Testis (tissue), 2 donors: ENCODE results near the gene LUZP2.

Source experiments
- POLR2A ChIP-seq: fragments of 450-650 bp; IDR thresholded peaks from one replicate; pipeline ENCODE4 v1.6.1; 2017; ENCODE audit warnings: antibody characterized with exemption, mild to moderate bottlenecking, moderate library complexity
- TF ChIP-seq, protein P1 (sequence below), 3 experiments: fragments of 450-650 bp in 2 of 3; fragments of 200-600 bp in 1 of 3; sonication (generic) in 1 of 3; IDR thresholded peaks; one replicate each; pipeline ENCODE4 v1.5.1; 2016 to 2019; ENCODE audit warnings: antibody characterized with exemption in 3 of 3, mild to moderate bottlenecking in 2 of 3, moderate library complexity in 1 of 3

DNA sequence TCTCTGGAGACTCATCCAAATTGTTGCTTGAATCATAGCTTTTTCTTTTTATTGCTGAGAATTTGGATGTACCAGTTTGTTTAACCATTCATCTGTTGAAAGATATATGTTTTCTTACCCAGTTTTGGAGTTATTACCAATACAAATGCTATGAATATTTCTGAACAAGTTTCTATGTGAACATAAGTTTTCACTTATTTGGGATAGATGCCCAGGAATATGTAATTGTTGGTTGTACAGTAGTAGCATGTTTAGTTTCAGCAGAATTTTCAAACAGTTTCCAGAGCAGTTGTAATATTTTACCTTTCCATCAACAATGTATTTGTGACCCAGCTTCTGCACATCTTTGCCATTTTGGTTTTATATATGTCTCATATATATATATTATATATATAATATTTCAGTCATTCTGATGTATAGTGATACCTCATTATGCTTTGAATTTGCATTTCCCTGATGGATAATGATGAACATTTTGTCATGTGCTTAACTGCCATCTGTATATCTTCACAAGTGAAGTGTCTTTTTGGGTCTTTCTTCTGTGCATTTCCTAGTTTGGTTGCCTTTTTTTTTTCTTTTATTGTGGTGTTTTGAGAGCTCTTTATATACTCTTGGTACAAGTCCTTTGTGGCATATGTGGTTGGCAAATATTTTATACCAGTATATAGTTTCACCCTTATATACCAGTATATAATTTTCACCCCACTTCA lies 118.8 kb downstream of the LUZP2 start:
- TF ChIP-seq, protein P1, sequence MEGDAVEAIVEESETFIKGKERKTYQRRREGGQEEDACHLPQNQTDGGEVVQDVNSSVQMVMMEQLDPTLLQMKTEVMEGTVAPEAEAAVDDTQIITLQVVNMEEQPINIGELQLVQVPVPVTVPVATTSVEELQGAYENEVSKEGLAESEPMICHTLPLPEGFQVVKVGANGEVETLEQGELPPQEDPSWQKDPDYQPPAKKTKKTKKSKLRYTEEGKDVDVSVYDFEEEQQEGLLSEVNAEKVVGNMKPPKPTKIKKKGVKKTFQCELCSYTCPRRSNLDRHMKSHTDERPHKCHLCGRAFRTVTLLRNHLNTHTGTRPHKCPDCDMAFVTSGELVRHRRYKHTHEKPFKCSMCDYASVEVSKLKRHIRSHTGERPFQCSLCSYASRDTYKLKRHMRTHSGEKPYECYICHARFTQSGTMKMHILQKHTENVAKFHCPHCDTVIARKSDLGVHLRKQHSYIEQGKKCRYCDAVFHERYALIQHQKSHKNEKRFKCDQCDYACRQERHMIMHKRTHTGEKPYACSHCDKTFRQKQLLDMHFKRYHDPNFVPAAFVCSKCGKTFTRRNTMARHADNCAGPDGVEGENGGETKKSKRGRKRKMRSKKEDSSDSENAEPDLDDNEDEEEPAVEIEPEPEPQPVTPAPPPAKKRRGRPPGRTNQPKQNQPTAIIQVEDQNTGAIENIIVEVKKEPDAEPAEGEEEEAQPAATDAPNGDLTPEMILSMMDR (IDR thresholded peaks at IDR 0.05): no peak
- no peak for TF ChIP-seq POLR2A
